MM.1S (cell line): ENCODE measurements around the gene PSMD1.
"Not testable (repeated sequence)": the region's sequence is repeated elsewhere in the genome, so short reads cannot be mapped to it uniquely, and the experiment has no call there.

Experiments used
- DNase-seq: peaks from one replicate; pipeline ENCODE4 v3.0.0-alpha.2; 2015
- H2AFZ ChIP-seq: fragments of 300-600 bp; sonication (generic); 2 replicates; pipeline ENCODE4 v1.6.0; 2016; ENCODE audit warnings: antibody characterized with exemption, low read length
- H3F3A ChIP-seq: fragments of 300-600 bp; sonication (generic); 2 replicates; pipeline ENCODE4 v1.6.1; 2016; ENCODE audit warnings: mild to moderate bottlenecking, antibody characterized with exemption, low read length, moderate library complexity, mixed read lengths; ENCODE audit not compliant: insufficient read depth
- H3K27ac ChIP-seq: fragments of 300-600 bp; sonication (generic); 2 replicates; pipeline ENCODE4 v1.5.1; 2016; ENCODE audit warnings: mild to moderate bottlenecking, low read length
- H3K27me3 ChIP-seq: fragments of 300-600 bp; sonication (generic); replicated peaks from 2 replicates; pipeline ENCODE4 v1.6.0; 2016; ENCODE audit warnings: low read length; ENCODE audit not compliant: insufficient read depth
- H3K36me3 ChIP-seq: fragments of 300-600 bp; sonication (generic); replicated peaks from 2 replicates; pipeline ENCODE4 v1.6.1; 2016; ENCODE audit warnings: mild to moderate bottlenecking, low read length, mixed read lengths; ENCODE audit not compliant: insufficient read depth
- H3K4me1 ChIP-seq: fragments of 300-600 bp; sonication (generic); 2 replicates; pipeline ENCODE4 v1.6.1; 2016; ENCODE audit warnings: low read length, mixed read lengths
- H3K4me2 ChIP-seq: fragments of 300-600 bp; sonication (generic); 2 replicates; pipeline ENCODE4 v1.6.0; 2016; ENCODE audit warnings: low read depth, low read length
- H3K4me3 ChIP-seq: fragments of 300-600 bp; sonication (generic); 2 replicates; pipeline ENCODE4 v1.5.1; 2016; ENCODE audit warnings: low read length, mixed read lengths
- H3K79me2 ChIP-seq: fragments of 300-600 bp; sonication (generic); 2 replicates; pipeline ENCODE4 v1.6.1; 2016; ENCODE audit warnings: mixed run types, low read length, mixed read lengths
- H3K9ac ChIP-seq: fragments of 300-600 bp; sonication (generic); 2 replicates; pipeline ENCODE4 v1.6.1; 2016; ENCODE audit warnings: low read length, mixed read lengths
- H3K9me2 ChIP-seq: fragments of 300-600 bp; sonication (generic); replicated peaks from 2 replicates; pipeline ENCODE4 v1.6.1; 2016; ENCODE audit warnings: mild to moderate bottlenecking, low read length, mixed read lengths; ENCODE audit not compliant: insufficient read depth
- H3K9me3 ChIP-seq: fragments of 300-600 bp; sonication (generic); replicated peaks from 2 replicates; pipeline ENCODE4 v1.6.1; 2016; ENCODE audit warnings: mild to moderate bottlenecking, low read length, mixed read lengths; ENCODE audit not compliant: insufficient read depth
- H4K20me1 ChIP-seq: fragments of 300-600 bp; sonication (generic); 2 replicates; pipeline ENCODE4 v1.6.1; 2016; ENCODE audit warnings: mild to moderate bottlenecking, low read length, moderate library complexity, mixed read lengths; ENCODE audit not compliant: insufficient read depth
- CTCF ChIP-seq: fragments of 300-600 bp; sonication (generic); IDR thresholded peaks from 2 replicates; pipeline ENCODE4 v1.5.1; 2016; ENCODE audit warnings: antibody characterized with exemption, low read length, mixed read lengths
- EZH2 ChIP-seq: fragments of 300-600 bp; sonication (generic); optimal IDR thresholded peaks from 2 replicates; pipeline ENCODE3; 2017; ENCODE audit warnings: low read depth, mild to moderate bottlenecking, antibody characterized with exemption, low read length, mixed read lengths
- EZH2phosphoT487 ChIP-seq: fragments of 300-600 bp; sonication (generic); IDR thresholded peaks from 2 replicates; pipeline ENCODE4 v1.6.1; 2018; ENCODE audit warnings: antibody characterized with exemption, low read length

PSMD1 gene

GRCh38 chr2:231016566-231017230 lies 40.0 kb upstream of the PSMD1 start:
- no peak overlapping the region for H3K4me3 ChIP-seq
- no peaks in the 10 kb centered on the region for H4K20me1 ChIP-seq
- no peak overlapping the region for H3K27ac ChIP-seq
- no peak overlapping the region for H2AFZ ChIP-seq
- DNase-seq, result no peak
- no peaks in the 10 kb centered on the region for H3K9me2 ChIP-seq
- no peaks in the 10 kb centered on the region for H3K9me3 ChIP-seq
- H3K4me1 ChIP-seq, result no peaks in the 10 kb centered on the region
- H3K4me2 ChIP-seq, result no peak overlapping the region
- no peaks in the 10 kb centered on the region for H3K79me2 ChIP-seq
- no peak overlapping the region for H3K9ac ChIP-seq
- TF ChIP-seq EZH2phosphoT487 (no peak), CTCF (no peak), EZH2 (no peak)
- no peaks in the 10 kb centered on the region for H3K36me3 ChIP-seq
- no peaks in the 10 kb centered on the region for H3K27me3 ChIP-seq
- no peaks in the 10 kb centered on the region for H3F3A ChIP-seq

- H3K79me2 ChIP-seq, result no peaks in the 10 kb centered on the region
- no peak overlapping the region for H3K9ac ChIP-seq
- H3K9me2 ChIP-seq, result no peaks in the 10 kb centered on the region
- H3K9me3 ChIP-seq, result no peaks in the 10 kb centered on the region
- H4K20me1 ChIP-seq, result no peaks in the 10 kb centered on the region
- no peaks in the 10 kb centered on the region for H3K4me1 ChIP-seq
- H3K4me3 ChIP-seq, result no peak overlapping the region
- H3K27ac ChIP-seq, result no peak overlapping the region
- no peaks in the 10 kb centered on the region for H3K27me3 ChIP-seq
- DNase-seq, result no peak
- H3F3A ChIP-seq, result no peaks in the 10 kb centered on the region
- H3K4me2 ChIP-seq, result no peak overlapping the region
- H2AFZ ChIP-seq, result no peak overlapping the region
- no peaks in the 10 kb centered on the region for H3K36me3 ChIP-seq
- no peak for TF ChIP-seq CTCF
- no peak for TF ChIP-seq EZH2
These were observed 39.5 kb upstream of the PSMD1 start for GRCh38 chr2:231017231-231017598.

- Histone ChIP-seq H3K36me3 (no peaks in the 10 kb centered on the region), H2AFZ (no peak overlapping the region), H4K20me1 (no peaks in the 10 kb centered on the region), H3K9me2 (no peaks in the 10 kb centered on the region), H3K4me1 (no peaks in the 10 kb centered on the region), H3K27ac (no peak overlapping the region), H3K27me3 (no peaks in the 10 kb centered on the region), H3K9ac (no peak overlapping the region), H3K4me3 (no peak overlapping the region), H3K9me3 (no peaks in the 10 kb centered on the region), H3F3A (no peaks in the 10 kb centered on the region), H3K4me2 (no peak overlapping the region), H3K79me2 (no peaks in the 10 kb centered on the region)
- DNase-seq, result no peak
- TF ChIP-seq EZH2, result no peak
- no peak for TF ChIP-seq EZH2phosphoT487
- no peak for TF ChIP-seq CTCF
These were observed 38.5 kb upstream of the PSMD1 start for GRCh38 chr2:231018184-231018583.

GRCh38 chr2:231025059-231025458 lies 31.6 kb upstream of the PSMD1 start:
- not testable (repeated sequence) for DNase-seq, H3K9me3 ChIP-seq, H3F3A ChIP-seq, H3K27me3 ChIP-seq, H3K9me2 ChIP-seq, H3K79me2 ChIP-seq, H3K4me1 ChIP-seq, H3K4me3 ChIP-seq, H3K4me2 ChIP-seq, H2AFZ ChIP-seq, H3K36me3 ChIP-seq, H3K27ac ChIP-seq, H3K9ac ChIP-seq, H4K20me1 ChIP-seq
